SK-N-SH (cell line): Measurements from ENCODE around the gene GLYATL1. TPM values are rescaled to one million over a fixed set of nuclear protein-coding genes. Genes with fewer than 3 reads are reported as not detected.

ENCODE experiments used
- CTCF ChIA-PET: fragments of 300-600, 350-600 bp; formaldehyde crosslinking; extraction: SDS; loops from one replicate; lab custom pipeline; 2021; lab: Yijun Ruan, JAX
- POLR2A ChIA-PET: fragments of 350-600 bp; sonication (Branson Sonifier 250); formaldehyde crosslinking; extraction: SDS; loops from one replicate; lab custom pipeline; 2020; ENCODE audit warnings: antibody characterized with exemption, inconsistent platforms; lab: Yijun Ruan, JAX
- DNase-seq: peaks from one replicate; pipeline ENCODE4 v3.0.0; 2012
- H2AFZ ChIP-seq: fragments of 200-600 bp; sonication (generic); 2 replicates; pipeline ENCODE4 v1.8.1; 2016; ENCODE audit warnings: antibody characterized with exemption, mild to moderate bottlenecking, low read depth
- H3F3A ChIP-seq: fragments of 200-600 bp; sonication (generic); replicated peaks from 2 replicates; pipeline ENCODE3; 2016; ENCODE audit warnings: antibody characterized with exemption, mild to moderate bottlenecking; ENCODE audit not compliant: insufficient read depth
- H3K27ac ChIP-seq, 2 experiments: fragments of 200-500 bp in 1 of 2; fragments of 200-600 bp in 1 of 2; sonication (Bioruptor generic) in 1 of 2; sonication (generic), shearing (Covaris generic) in 1 of 2; 2 replicates each; pipeline versions ENCODE4 v1.5.1 to v1.6.1; 2014 to 2016; ENCODE audit warnings: low read depth in 2 of 2, inconsistent platforms in 1 of 2, low read length in 1 of 2, mild to moderate bottlenecking in 1 of 2, mixed read lengths in 1 of 2
- H3K27me3 ChIP-seq: fragments of 200-600 bp; sonication (generic), shearing (Covaris generic); 2 replicates; pipeline ENCODE4 v1.6.1; 2016; ENCODE audit warnings: mixed run types; ENCODE audit not compliant: insufficient read depth
- H3K36me3 ChIP-seq, 2 experiments: fragments of 200-500 bp in 1 of 2; fragments of 200-600 bp in 1 of 2; sonication (Bioruptor generic) in 1 of 2; sonication (generic) in 1 of 2; replicated peaks in 1 of 2; 2 replicates each; pipeline versions ENCODE3 to v1.5.1; 2014 to 2016; ENCODE audit warnings: low read length in 1 of 2, mild to moderate bottlenecking in 1 of 2; ENCODE audit not compliant: insufficient read depth in 2 of 2, control insufficient read depth in 1 of 2
- H3K4me1 ChIP-seq, 2 experiments: fragments of 200-500 bp in 1 of 2; fragments of 200-600 bp in 1 of 2; sonication (Bioruptor generic) in 1 of 2; sonication (generic), shearing (Covaris generic) in 1 of 2; 2 replicates each; pipeline versions ENCODE4 v1.5.1 to v1.6.1; 2014 to 2016; ENCODE audit warnings: low read depth in 1 of 2, low read length in 1 of 2, mixed run types in 1 of 2; ENCODE audit not compliant: insufficient read depth in 2 of 2, control insufficient read depth in 1 of 2
- H3K4me2 ChIP-seq: fragments of 200-600 bp; sonication (generic), shearing (Covaris generic); 2 replicates; pipeline ENCODE4 v1.6.1; 2017; ENCODE audit warnings: mixed run types
- H3K4me3 ChIP-seq, 2 experiments: fragments of 200-500 bp in 1 of 2; fragments of 200-600 bp in 1 of 2; sonication (Bioruptor generic) in 1 of 2; sonication (generic), shearing (Covaris generic) in 1 of 2; 2 replicates each; pipeline versions ENCODE4 v1.5.1 to v1.8.1; 2014 to 2016; ENCODE audit warnings: low read depth in 2 of 2, inconsistent platforms in 1 of 2, low read length in 1 of 2, mild to moderate bottlenecking in 1 of 2, mixed read lengths in 1 of 2, moderate library complexity in 1 of 2
- H3K79me2 ChIP-seq: fragments of 200-600 bp; sonication (generic); 2 replicates; pipeline ENCODE4 v1.8.1; 2017; ENCODE audit warnings: mild to moderate bottlenecking; ENCODE audit not compliant: insufficient read depth
- H3K9ac ChIP-seq: fragments of 200-600 bp; sonication (generic); 2 replicates; pipeline ENCODE4 v1.6.1; 2017; ENCODE audit warnings: mixed run types
- H3K9me2 ChIP-seq: fragments of 200-600 bp; sonication (generic); 2 replicates; pipeline ENCODE4 v1.6.1; 2017; ENCODE audit warnings: mixed run types
- H3K9me3 ChIP-seq: fragments of 200-600 bp; sonication (generic); 2 replicates; pipeline ENCODE4 v1.6.1; 2017; ENCODE audit warnings: mixed run types, mild to moderate bottlenecking, moderate library complexity
- H4K20me1 ChIP-seq: fragments of 200-600 bp; sonication (generic); 2 replicates; pipeline ENCODE4 v1.6.1; 2017; ENCODE audit warnings: mild to moderate bottlenecking, mixed run types; ENCODE audit not compliant: insufficient read depth
- CHD2 ChIP-seq: fragments of 150-350 bp; IDR thresholded peaks from 2 replicates; pipeline ENCODE4 v1.6.1; 2018; ENCODE audit warnings: low read length; ENCODE audit not compliant: partially characterized antibody
- CTCF ChIP-seq: fragments of 200-600 bp; sonication (generic); IDR thresholded peaks from 2 replicates; pipeline ENCODE4 v1.6.1; 2017; ENCODE audit warnings: antibody characterized with exemption, mild to moderate bottlenecking, moderate library complexity
- FOXJ3 ChIP-seq: sonication (generic); formaldehyde crosslinking; IDR thresholded peaks from 2 replicates; pipeline ENCODE4 v1.5.1; 2020; ENCODE audit warnings: mild to moderate bottlenecking, missing genetic modification reagents
- GABPA ChIP-seq: IDR thresholded peaks from 2 replicates; pipeline ENCODE4 v1.4.0; 2012; ENCODE audit warnings: low read depth, mild to moderate bottlenecking
- MEF2A ChIP-seq: IDR thresholded peaks from 2 replicates; pipeline ENCODE4 v1.4.0; 2012; ENCODE audit warnings: low read depth, borderline replicate concordance
- PBX3 ChIP-seq: IDR thresholded peaks from 2 replicates; pipeline ENCODE4; 2012
- POLR2AphosphoS5 ChIP-seq: IDR thresholded peaks from 2 replicates; pipeline ENCODE4 v1.6.1; 2012; ENCODE audit warnings: low read depth, low read length
- RCOR1 ChIP-seq: fragments of 150-350 bp; IDR thresholded peaks from 2 replicates; pipeline ENCODE4 v1.6.1; 2017; ENCODE audit warnings: antibody characterized with exemption, low read length
- USF2 ChIP-seq: fragments of 150-350 bp; IDR thresholded peaks from 2 replicates; pipeline ENCODE4 v1.6.1; 2017; ENCODE audit warnings: antibody characterized with exemption, low read length, low read depth, borderline replicate concordance
- YY1 ChIP-seq: IDR thresholded peaks from 2 replicates; pipeline ENCODE4 v1.4.0; 2012; ENCODE audit warnings: low read depth, mild to moderate bottlenecking
- ZBTB33 ChIP-seq: IDR thresholded peaks from 2 replicates; pipeline ENCODE4 v1.4.0; 2012; ENCODE audit warnings: low read depth, borderline replicate concordance
- WGBS: methylation state at CpG from one replicate; pipeline ENCODE4 v1.1.6; 2017; ENCODE audit warnings: low lambda C conversion rate; 5-methylcytosine and 5-hydroxymethylcytosine counted together
- polyA plus RNA-seq, 3 experiments: library from polyadenylated mRNA; depleted of rRNA; stranded (reverse); fragments of >200 nt; gene quantifications; 2 replicates each; pipeline ENCODE4 v1.2.3, GENCODE V29; 2012

Gene GLYATL1
- polyA plus RNA-seq, 1 of the 3 experiments (the other 2 are of a cell fraction): 0.21 TPM

GRCh38 chr11:58926695-58927094 lies 12.6 kb upstream of the GLYATL1 start:
- Histone ChIP-seq H3K4me1 (peaks cover 0 to 9% of the 10 kb centered on the region in 2 experiments; a peak in 2 of 4 replicates), H3K27ac (no peak overlapping the region), H3K36me3 (no peaks in the 10 kb centered on the region), H2AFZ (0 out of 2 replicates have a peak overlapping the region, but pooled peaks have one; percentile 14), H3K27me3 (no peaks in the 10 kb centered on the region), H3K9me3 (no peaks in the 10 kb centered on the region), H3K4me3 (no peak overlapping the region), H3K79me2 (no peaks in the 10 kb centered on the region), H3F3A (no peaks in the 10 kb centered on the region), H3K9ac (no peak overlapping the region), H3K9me2 (no peaks in the 10 kb centered on the region), H3K4me2 (0 out of 2 replicates have a peak overlapping the region, but pooled peaks have one; percentile 33), H4K20me1 (no peaks in the 10 kb centered on the region)
- WGBS: 42% methylated on average over 1 of the region's 1 CpG
- ChIA-PET CTCF (interaction anchor here (0.9 to 2.4 kb wide), 4 partner anchors 8 to 232 kb away, joined by 3 to 10 read pairs (median 6); no protein-coding TSS in a partner anchor), POLR2A (no interaction called here)
- no peak for DNase-seq
- TF ChIP-seq ZBTB33 (no peak), CTCF (no peak), YY1 (no peak), CHD2 (no peak), PBX3 (no peak), USF2 (no peak), MEF2A (no peak), GABPA (no peak), RCOR1 (no peak), FOXJ3 (no peak), POLR2AphosphoS5 (no peak)
